NCI-H128 (cell line): ENCODE measurements around the gene KDM2B.

ENCODE experiments used
- DNase-seq: peaks from one replicate; lab custom pipeline; 2025; ENCODE audit not compliant: unreplicated experiment; lab: John Stamatoyannopoulos, UW

Gene KDM2B

GRCh38 chr12:121438905-121439304, 141.9 kb downstream of the KDM2B start:
- DNase-seq, result no peak

DNA sequence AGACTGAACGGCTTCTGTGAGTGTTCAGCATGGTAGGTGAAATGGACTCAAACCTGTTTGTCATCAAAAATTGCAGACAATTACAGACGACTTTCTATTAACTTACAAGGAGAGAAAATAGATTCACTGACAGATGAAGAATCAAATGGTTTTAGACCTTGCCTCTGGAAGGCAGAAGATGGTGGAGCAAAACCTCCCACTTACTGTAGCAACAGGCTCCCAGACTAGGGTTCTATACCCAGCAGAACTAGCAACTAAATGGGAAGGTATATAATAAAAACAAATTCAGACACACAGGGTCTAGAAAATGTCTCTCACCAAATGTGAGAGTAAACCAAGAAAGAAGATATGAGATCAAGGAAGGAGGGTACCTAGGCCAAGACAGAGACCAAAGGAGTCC, 144.1 kb downstream of the KDM2B start:
- DNase-seq, result no peak

- no peak for DNase-seq
Observed at GRCh38 chr12:121432740-121433480, 147.9 kb downstream of the KDM2B start.

GRCh38 chr12:121430833-121431415, 149.9 kb downstream of the KDM2B start:
- DNase-seq, result no peak

DNA sequence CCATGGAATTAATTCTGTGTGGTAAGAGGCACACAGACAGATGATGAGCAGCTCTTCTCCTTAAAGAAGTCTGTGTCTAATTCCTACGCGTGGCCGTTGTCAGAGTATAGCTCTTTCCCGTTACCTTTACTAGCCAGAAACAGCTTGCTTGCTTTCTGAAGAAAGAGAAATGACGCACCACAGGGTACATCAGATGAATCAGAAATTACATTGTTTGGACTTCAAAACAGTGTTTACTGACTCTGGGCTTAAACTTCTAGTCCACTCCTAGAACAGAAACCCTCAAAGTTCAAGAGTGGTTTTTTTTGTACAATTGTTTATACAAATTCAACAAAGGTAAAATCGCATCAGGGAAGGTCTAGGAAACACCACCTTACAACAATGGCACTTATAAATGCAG, 151.9 kb downstream of the KDM2B start:
- DNase-seq, result no peak

GRCh38 chr12:121427556-121428050, 153.2 kb downstream of the KDM2B start:
- DNase-seq, result no peak

- DNase-seq, result no peak
Observed at GRCh38 chr12:121424624-121424975, 156.2 kb downstream of the KDM2B start.

DNA sequence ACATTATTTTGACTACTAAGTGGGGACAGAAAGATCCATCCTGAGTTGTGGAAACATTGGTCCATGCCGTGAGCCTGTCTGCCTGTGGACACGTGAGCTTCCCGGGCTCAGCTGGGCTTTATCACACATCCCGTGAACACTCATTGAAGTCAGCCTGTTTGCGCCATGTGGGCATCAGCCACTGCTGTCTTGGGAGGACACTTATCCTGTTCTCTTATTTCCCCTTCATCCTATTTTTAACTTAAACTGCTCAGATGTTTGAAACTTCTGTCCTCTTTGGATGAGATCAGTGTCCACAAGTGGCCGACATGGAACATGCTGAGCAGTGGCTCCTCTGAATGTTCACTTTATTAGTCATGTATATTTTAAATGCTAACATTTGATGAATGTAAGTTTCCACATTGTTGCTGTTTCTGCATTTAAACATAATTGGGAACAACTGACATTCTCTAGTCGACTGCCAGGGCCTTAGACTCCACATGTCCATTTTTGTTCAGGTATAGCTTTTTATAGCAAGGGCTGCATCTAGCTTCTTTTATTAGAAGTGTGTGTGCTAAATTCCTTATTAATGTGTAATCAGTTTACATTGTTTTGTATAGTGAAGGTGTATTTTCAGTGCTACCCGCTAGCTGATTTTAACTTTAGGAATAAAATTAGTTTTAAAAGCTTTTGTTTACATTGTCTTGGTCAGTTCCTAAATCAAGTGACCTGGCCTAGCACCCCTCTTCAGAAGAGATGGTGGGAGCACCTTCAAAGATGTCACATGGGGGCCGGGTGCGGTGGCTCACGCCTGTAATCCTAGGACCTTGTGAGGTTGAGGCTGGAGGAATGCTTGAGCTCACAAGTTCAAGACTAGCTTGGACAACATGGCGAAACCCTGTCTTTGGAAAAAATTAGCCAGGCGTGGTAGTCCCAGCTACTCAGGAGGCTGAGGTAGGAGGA, 156.9 kb downstream of the KDM2B start:
- DNase-seq, result no peak

DNA sequence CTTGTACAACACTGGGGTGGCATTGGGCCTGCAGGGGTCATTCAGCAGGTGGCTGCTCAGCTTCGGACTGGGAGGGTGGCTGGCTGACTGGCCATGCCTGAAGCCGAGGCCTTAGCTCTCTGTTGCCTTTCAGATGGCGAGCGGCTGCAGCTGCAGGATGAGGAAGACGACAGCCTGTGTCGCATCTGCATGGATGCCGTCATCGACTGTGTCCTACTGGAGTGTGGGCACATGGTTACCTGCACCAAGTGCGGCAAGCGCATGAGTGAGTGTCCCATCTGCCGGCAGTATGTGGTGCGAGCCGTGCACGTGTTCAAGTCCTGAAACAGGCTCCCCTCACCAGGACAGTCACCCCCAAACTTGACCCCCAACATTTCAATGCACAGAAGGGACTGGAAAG, 157.6 kb downstream of the KDM2B start:
- DNase-seq, result no peak

GRCh38 chr12:121420109-121420508, 160.7 kb downstream of the KDM2B start:
- no peak for DNase-seq

- DNase-seq, result no peak
Observed at GRCh38 chr12:121417847-121418246, 163.0 kb downstream of the KDM2B start.

- DNase-seq, result no peak
Observed at GRCh38 chr12:121413917-121414316, 166.9 kb downstream of the KDM2B start.

- no peak for DNase-seq
Observed at GRCh38 chr12:121405211-121405610, 175.6 kb downstream of the KDM2B start.

DNA sequence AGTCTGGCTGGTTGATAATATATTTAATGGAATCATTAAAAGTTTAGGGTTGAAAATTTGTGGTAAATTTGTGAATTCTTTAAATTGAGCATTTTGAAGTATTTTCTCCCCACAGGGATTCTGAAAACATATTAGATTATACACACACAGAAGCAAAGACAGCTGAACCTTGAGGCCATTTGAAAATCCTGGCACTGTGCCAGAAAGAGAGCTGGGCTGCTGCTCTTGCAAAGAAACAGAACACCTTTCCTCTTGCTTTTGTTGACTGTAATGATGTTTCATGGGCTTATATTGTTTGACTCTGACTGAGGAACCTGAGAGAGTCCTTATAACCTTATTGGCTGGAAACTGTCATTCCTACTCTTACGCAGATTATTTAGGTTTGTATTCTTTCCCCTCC, 176.1 kb downstream of the KDM2B start:
- peak; percentile 78 for DNase-seq

DNA sequence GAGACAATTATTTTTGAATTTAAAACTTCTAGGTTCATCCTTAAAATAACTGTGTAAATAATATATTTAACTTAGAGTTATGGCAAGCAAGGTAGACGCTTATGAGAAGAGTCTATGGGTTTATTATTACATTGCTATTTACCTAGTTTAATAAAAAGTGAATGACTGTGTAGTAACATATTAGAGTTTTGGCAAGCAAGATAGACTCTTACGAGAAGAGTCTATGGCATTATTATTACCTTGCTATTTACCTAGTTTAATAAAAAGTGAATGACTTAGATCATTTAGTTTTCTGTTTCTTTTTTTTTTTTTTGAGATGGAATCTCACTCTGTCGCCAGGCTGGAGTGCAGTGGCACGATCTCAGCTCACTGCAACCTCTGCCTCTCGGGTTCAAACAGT, 177.1 kb downstream of the KDM2B start:
- DNase-seq, result no peak

DNA sequence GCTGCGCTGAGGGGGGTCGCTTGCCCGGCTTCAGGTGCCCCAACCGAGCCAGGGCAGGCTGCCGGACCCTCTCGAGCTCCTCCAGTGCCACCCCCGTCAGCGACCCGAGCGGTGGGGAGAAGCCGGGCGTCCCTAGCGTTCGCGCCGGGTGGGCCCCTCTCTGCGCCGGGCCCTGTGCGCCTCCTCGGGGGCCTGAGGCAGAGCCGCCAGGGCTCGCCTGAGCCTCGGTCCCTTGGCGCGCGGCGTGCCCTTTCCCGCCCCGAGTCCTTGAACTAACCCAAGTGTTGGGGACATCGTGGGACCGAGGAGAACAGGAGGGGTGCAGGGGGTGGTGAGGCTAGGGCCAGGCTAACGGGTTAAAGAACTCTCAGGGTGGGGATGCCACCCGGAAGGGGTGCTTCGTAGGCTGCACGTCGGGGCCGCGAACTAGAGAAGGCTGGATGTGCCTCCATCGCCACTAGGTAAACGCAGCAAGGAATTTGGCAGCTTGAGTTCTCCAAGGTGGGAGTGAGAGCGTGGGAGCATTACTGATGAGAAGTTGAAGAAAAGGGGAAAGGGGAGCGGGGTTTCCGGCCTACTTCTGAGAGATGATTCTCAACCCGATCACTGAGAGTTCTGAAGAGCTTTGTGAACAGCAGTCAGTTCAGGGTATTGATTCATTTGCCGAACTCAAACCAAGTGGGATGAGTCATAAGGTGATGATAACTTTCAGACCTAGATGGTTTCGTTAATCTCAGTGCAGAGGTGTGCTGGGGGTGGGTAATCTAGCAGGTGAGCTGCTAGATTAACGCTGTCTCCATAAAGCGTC, 180.3 kb downstream of the KDM2B start:
- no peak for DNase-seq

DNA sequence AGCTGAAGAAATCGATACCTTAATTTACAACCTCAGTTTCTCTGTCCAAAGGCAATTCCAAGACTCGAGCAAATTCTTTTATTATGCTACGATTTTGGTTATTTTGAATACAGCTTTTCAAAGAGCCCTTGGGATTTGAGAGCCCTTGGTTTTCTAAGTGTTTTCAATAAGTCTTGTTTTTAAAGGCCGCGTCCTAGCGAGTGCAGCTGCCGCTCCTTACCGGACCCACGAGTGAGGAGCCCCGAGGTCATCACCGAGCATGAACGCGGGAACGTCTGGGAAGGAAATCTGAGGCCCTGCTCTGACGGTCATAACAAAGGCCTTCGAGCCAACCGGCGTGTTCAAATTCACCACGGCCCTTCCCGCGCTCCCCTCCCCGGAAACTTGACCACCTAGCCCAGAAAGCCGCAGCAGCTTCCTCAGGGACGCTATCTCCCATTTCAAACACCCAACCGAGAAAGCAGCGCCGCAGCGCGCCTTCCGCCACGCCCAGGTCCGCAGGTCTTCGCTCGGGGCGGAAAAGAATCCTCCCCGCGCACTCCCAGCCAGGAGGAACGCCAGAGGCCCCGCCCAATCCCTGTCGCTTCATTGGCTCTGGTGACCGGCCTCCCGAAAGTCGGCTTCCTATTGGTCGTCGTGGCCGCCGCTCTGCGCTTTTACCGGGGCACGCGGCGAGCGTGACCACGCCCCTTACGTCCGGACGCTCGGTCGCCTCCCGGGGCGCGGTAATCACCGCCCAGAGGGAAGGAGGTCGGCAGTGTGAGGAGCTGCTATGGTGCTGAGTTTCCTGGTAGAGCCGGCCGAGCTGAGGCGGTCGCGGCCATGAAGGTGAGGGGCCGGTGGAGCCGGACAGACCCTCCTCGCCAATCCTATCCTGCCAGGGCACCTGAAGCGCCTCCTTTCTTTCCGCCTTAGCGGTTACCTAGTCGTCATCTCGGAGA, 181.2 kb downstream of the KDM2B start, which contains the start of gene RNF34:
RNF34 (plus strand) TSS at position 728 of the 941 bp plus-strand sequence; CDS start at position 823, 95 bp downstream.
- peak; percentile 96 for DNase-seq

DNA sequence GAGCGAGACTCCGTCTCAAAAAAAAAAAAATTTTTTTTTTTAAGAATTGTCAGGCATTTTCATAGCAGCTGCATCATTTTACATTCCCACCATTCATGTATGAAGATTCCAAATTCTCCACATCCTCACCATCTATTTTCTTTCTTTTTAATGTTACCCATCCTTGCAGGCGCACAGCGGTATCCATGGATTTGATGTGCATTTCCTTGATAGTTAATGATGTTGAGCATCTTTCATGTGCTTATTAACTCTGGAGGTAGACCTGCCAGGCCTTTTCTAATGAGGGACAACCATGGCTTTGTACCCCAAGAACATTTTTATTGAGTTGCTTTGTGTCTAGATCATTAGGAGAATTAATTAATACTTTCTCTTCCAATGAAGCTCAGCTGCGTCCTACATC, 182.5 kb downstream of the KDM2B start:
- DNase-seq, result no peak

DNA sequence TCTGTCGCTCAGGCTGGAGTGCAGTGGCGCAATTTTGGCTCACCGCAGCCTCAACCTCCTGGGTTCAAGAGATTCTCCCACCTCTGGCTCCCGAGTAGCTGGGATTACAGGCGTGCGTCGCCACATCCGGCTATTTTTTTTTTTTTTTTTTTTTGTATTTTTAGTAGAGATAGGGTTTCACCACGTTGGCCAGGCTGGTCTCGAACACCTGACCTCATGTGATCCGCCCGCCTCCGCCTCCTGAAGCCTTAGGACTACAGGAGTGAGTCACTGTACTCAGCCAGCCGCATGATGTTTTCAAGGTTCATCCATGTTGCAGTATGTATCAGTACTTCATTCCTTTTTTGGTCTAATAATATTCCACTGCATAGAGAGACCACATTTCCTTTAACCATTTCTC, 183.3 kb downstream of the KDM2B start:
- no peak for DNase-seq

GRCh38 chr12:121392325-121392716, 188.5 kb downstream of the KDM2B start:
- no peak for DNase-seq
